Coronary artery (tissue), 2 donors: ENCODE data around the gene ANKRD60.
A peak's percentile ranks its signal among the peaks of the same experiment; 100 is the strongest.

ENCODE experiments used
- DNase-seq: peaks from one replicate; pipeline ENCODE4 v3.0.0-alpha.2; 2017; ENCODE audit warnings: low spot score
- H3K27ac ChIP-seq, 2 donors: fragments of 200-600 bp; sonication (generic); one replicate each; pipeline ENCODE4 v1.5.1; 2016 to 2019
- H3K4me3 ChIP-seq: fragments of 200-600 bp; sonication (generic); 2 replicates; pipeline ENCODE4 v1.5.1; 2016; ENCODE audit warnings: mild to moderate bottlenecking, moderate library complexity
- TF ChIP-seq, protein P1 (sequence below): fragments of 200-600 bp; sonication (generic); IDR thresholded peaks from one replicate; pipeline ENCODE4 v1.5.1; 2019; ENCODE audit warnings: antibody characterized with exemption

The ANKRD60 gene

DNA sequence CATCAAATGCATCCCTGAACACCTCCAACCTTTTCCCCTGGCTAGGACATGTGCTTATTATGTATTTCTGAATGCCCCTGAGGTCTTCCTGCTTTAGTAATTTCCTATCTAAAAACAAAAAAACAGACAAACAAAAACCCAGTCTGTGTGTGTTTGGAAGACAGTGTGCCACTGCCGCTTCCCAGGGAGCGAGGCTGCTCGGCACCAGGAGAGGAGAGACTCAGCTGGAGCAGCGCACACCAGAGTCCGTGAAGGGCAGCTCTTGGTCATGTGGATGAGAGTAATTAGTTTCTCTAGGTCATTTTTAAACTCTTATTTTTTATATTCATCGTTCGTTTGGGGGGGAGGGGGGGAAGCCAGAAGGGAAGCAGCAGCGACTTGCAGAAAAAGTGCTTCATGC is 10.0 kb upstream of the ANKRD60 start:
- no peak for DNase-seq
- H3K27ac ChIP-seq, result no peak overlapping the region
- TF ChIP-seq, protein P1, sequence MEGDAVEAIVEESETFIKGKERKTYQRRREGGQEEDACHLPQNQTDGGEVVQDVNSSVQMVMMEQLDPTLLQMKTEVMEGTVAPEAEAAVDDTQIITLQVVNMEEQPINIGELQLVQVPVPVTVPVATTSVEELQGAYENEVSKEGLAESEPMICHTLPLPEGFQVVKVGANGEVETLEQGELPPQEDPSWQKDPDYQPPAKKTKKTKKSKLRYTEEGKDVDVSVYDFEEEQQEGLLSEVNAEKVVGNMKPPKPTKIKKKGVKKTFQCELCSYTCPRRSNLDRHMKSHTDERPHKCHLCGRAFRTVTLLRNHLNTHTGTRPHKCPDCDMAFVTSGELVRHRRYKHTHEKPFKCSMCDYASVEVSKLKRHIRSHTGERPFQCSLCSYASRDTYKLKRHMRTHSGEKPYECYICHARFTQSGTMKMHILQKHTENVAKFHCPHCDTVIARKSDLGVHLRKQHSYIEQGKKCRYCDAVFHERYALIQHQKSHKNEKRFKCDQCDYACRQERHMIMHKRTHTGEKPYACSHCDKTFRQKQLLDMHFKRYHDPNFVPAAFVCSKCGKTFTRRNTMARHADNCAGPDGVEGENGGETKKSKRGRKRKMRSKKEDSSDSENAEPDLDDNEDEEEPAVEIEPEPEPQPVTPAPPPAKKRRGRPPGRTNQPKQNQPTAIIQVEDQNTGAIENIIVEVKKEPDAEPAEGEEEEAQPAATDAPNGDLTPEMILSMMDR, result no peak
- no peak overlapping the region for H3K4me3 ChIP-seq

DNA sequence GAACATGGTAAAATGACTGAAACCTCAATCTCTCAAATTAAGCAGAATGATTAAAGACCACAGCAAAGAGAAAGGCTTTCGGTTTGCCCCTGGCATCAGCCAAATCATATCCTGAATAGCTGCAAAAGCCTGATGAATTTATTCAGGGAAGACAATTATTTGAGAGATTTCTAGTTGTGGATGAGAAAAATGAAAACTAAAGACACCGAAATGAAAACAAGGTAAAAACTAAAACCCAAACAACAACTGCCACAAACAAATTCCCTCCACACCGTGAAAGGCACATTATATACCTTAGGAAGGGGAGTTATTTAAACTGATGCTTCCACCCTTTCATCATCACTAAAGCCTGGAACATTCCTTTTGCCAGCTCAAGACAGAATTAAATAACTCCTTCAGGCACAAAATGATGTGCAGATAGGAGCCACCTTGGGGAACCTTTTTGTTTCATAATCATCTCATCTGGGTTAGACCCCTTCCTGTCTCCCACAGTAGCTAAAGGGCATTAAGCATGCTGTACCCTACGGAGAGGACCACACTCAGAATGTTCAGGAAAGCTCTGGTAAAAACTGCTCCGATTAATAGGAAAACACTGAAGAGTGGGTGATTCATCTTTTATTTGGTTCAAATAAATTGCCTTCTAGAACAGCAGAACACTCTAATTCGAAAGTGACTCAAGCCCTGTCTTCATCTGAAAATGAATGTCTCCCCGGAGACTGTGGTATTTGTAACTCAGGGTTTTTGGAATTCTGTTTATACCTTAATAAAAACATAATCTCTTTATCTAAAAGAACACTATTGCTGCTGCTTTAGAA is 9.1 kb upstream of the ANKRD60 start:
- H3K27ac ChIP-seq, result no peak overlapping the region
- TF ChIP-seq, protein P1, result peak; percentile 10
- H3K4me3 ChIP-seq, result peak overlapping the region; percentile 70
- no peak for DNase-seq

DNA sequence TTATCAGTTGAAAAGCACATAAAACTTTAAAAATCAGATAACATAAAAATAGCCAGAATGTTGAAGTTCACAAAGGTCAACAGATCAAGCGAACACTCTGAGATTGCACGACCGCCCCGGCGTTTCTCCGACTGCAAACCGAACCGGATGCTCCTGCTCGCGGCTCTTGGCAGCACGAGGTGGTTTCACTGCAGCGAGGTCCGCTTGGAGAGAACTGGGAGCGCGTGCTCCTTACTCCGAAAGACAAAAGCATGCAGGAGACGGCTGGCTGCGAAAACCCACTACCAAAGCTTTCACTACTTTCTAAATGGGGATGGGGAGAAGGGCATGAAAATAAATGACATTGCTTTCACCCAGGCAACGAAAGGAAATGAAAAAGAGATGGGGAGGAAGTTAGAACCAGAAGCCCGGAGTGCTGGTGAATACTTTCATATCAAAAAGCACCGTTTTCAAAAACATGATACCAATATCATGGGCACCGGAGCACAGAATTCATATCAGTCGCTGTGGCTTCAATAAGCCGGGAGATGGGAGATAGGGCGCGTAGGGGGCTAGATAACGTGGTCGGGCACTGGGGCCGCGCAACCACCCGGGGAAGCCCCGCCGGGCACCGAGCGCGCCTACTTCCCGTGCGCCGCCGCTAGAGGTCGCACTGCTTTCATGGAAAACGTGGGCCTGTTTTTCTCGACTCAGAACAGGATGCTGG is 8.3 kb upstream of the ANKRD60 start:
- TF ChIP-seq, protein P1, result peak; percentile 90
- H3K27ac ChIP-seq, result no peak overlapping the region
- peak overlapping the region; percentile 70 for H3K4me3 ChIP-seq

DNA sequence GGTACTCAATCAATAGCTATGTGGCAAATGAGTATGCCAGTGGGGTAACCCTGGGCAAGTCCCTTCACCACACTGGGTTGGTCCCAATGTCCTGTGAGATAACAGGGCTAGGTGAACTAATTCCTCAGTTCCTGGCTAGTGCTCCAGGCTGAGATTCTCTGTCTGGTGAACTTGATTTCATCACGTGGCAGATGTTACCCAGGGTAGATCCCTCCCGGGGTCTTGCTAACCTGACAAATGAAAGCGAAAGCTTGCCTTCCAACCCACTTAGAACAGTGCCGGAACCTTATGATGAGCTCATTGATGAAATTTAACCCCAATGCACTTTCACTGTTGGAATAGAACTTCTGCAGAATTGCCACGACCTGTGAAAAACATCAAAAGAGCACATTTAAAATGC is 6.6 kb upstream of the ANKRD60 start:
- H3K27ac ChIP-seq, result no peak overlapping the region
- no peak overlapping the region for H3K4me3 ChIP-seq
- no peak for DNase-seq
- TF ChIP-seq, protein P1, result no peak

More for the DNA sequence above, 8.3 kb upstream of the ANKRD60 start:
- DNase-seq, result no peak

DNA sequence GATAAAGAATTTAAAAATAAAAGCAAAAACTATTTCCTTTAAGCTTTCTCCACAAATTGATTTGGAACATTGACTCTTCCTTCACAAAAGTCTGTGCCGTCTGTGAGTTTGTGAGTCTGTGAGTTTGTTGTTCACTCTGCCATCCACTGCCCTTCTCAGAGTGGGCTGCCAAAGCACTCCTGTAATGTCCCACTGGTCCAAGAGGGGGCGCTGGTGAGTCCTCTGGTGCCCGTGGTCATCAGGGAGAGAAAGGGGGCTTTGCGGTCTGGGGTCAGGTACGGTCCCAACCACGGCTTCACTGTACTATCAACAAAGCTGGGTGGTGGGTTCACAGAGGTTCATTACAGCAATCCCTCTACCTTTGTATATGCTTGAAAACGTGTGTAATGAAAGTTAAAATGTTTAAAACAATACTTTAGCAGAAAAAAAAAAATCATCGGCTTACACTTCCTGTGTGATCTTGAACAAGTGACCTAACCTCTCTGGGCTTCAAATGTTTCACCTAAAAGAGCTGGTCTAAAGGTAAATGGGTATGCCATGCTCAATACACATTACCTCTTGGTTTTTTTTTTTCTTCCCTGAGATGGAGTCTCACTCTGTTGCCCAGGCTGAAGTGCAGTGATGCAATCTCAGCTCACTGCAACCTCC is 5.6 kb upstream of the ANKRD60 start:
- no peak for DNase-seq
- Histone ChIP-seq H3K27ac (no peak overlapping the region), H3K4me3 (no peak overlapping the region)
- TF ChIP-seq, protein P1, result peak; percentile 45

DNA sequence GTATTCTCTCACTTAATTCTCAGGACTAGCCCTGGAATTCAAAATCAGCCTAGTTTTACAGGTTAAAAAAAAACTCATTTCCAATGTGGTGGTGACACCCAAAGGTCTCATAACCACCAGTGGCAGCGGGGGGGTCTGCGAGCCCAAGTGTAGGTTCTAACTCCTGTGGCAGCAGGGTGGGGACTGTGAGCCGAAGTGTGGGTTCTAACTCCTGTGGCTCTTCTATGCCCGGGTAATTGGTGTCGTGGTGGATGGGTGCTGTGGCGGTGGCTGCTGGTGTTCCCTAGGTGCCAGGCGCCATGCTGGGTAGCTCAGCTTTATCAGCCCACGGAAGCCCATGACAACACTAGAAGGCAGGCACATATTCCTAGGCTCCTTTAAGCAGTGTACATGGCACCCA is 4.9 kb upstream of the ANKRD60 start:
- H3K4me3 ChIP-seq, result no peak overlapping the region
- H3K27ac ChIP-seq, result no peak overlapping the region
- DNase-seq, result no peak
- TF ChIP-seq, protein P1, result no peak
